IPS-NIHi7 (cell line): Measurements from ENCODE around the gene PSENEN.
"Not testable (repeated sequence)": the region's sequence is repeated elsewhere in the genome, so short reads cannot be mapped to it uniquely, and the experiment has no call there.

Experiments
- DNase-seq: peaks from one replicate; pipeline ENCODE4 v3.0.0; 2012; ENCODE audit warnings: mixed read lengths; ENCODE audit errors: extremely low spot score

PSENEN gene

GRCh38 chr19:35751839-35752745 is 6.6 kb downstream of the PSENEN start:
- no peak for DNase-seq

- no peak for DNase-seq
Observed at GRCh38 chr19:35752746-35753350, 7.4 kb downstream of the PSENEN start.

- DNase-seq = no peak
Observed at GRCh38 chr19:35753634-35754369, 8.4 kb downstream of the PSENEN start.

- DNase-seq = no peak
Observed at GRCh38 chr19:35754370-35755130, 9.1 kb downstream of the PSENEN start.

- DNase-seq = no peak
Observed at GRCh38 chr19:35755131-35755549, 9.7 kb downstream of the PSENEN start.

- no peak for DNase-seq
Observed at GRCh38 chr19:35755550-35756376, 10.3 kb downstream of the PSENEN start.

- no peak for DNase-seq
Observed at GRCh38 chr19:35756377-35757230, 11.2 kb downstream of the PSENEN start, which contains the start of gene HSPB6. TSS of gene HSPB6 (minus strand) at chr19:35757029. CDS start at chr19:35757008, 21 bp downstream.

GRCh38 chr19:35757231-35757748 is 11.8 kb downstream of the PSENEN start:
- DNase-seq = no peak

GRCh38 chr19:35757749-35758608 is 12.5 kb downstream of the PSENEN start, which contains the start of gene PROSER3:
TSS of gene PROSER3 (plus strand) at chr19:35758176. CDS start at chr19:35758216, 40 bp downstream.
- peak; percentile 96 for DNase-seq

GRCh38 chr19:35759697-35760096 is 14.2 kb downstream of the PSENEN start:
- no peak for DNase-seq

GRCh38 chr19:35760711-35761349 is 15.4 kb downstream of the PSENEN start:
- DNase-seq = no peak

- DNase-seq = no peak
Observed at GRCh38 chr19:35764432-35765315, 19.2 kb downstream of the PSENEN start.

GRCh38 chr19:35766571-35767104 is 21.2 kb downstream of the PSENEN start:
- no peak for DNase-seq

- peak; percentile 93 for DNase-seq
Observed at GRCh38 chr19:35767288-35768081, 22.0 kb downstream of the PSENEN start.

- DNase-seq = no peak
Observed at GRCh38 chr19:35768082-35768421, 22.6 kb downstream of the PSENEN start.

GRCh38 chr19:35772362-35772761 is 26.9 kb downstream of the PSENEN start:
- DNase-seq = not testable (repeated sequence)
